GM12878 (cell line): ENCODE data around the gene BCL2L13.

Experiments
- ASH2L ChIP-seq: fragments of 300-600, 200-600 bp; sonication (generic); IDR thresholded peaks from 2 replicates; pipeline ENCODE4 v1.6.1; 2017; ENCODE audit warnings: low read depth, mild to moderate bottlenecking, borderline replicate concordance
- CREB1 ChIP-seq: IDR thresholded peaks from 2 replicates; pipeline ENCODE4 v1.6.1; 2012; ENCODE audit warnings: low read depth, mild to moderate bottlenecking, inconsistent platforms
- FOXM1 ChIP-seq: IDR thresholded peaks from 2 replicates; pipeline ENCODE4 v1.6.1; 2012; ENCODE audit warnings: low read depth, mild to moderate bottlenecking, inconsistent platforms, low read length, moderate library complexity
- JUND ChIP-seq: IDR thresholded peaks from 2 replicates; pipeline ENCODE4 v1.6.1; 2012; ENCODE audit warnings: low read depth, mild to moderate bottlenecking, low read length, improper control_type of control experiment, moderate library complexity
- MXI1 ChIP-seq: fragments of 150-350 bp; IDR thresholded peaks from 2 replicates; pipeline ENCODE4 v1.6.1; 2011; ENCODE audit warnings: low read depth, mild to moderate bottlenecking, inconsistent platforms, low read length, improper control_type of control experiment
- NBN ChIP-seq: fragments of 450-650 bp; IDR thresholded peaks from 2 replicates; pipeline ENCODE4 v1.6.1; 2016
- NR2C2 ChIP-seq: IDR thresholded peaks from 2 replicates; pipeline ENCODE4 v1.6.1; 2011; ENCODE audit warnings: borderline replicate concordance, low read depth; ENCODE audit not compliant: control insufficient read depth, insufficient read length
- POLR2A ChIP-seq: IDR thresholded peaks from 2 replicates; pipeline ENCODE4 v1.6.1; 2011; ENCODE audit warnings: low read depth, mild to moderate bottlenecking, low read length
- TAF1 ChIP-seq: IDR thresholded peaks from 2 replicates; pipeline ENCODE4 v1.6.1; 2011; ENCODE audit warnings: mild to moderate bottlenecking, low read depth, low read length, borderline replicate concordance
- TF ChIP-seq, protein P1 (sequence below), 3 experiments: IDR thresholded peaks in 2 of 3; conservative IDR thresholded peaks in 1 of 3; 2 replicates each; pipeline ENCODE4 v1.5.1; 2011; ENCODE audit warnings: low read depth in 3 of 3, low read length in 3 of 3, mild to moderate bottlenecking in 3 of 3, control low read depth in 2 of 3, moderate library complexity in 2 of 3, inconsistent platforms in 1 of 3, mixed read lengths in 1 of 3; ENCODE audit not compliant: control insufficient read depth in 2 of 3, insufficient read depth in 1 of 3; ENCODE audit errors: extremely low read depth in 1 of 3
- TF ChIP-seq, protein P2 (sequence below): fragments of 450-650 bp; IDR thresholded peaks from 2 replicates; pipeline ENCODE4 v1.6.1; 2016; ENCODE audit warnings: mild to moderate bottlenecking, moderate library complexity, borderline replicate concordance
- TF ChIP-seq, protein P3 (sequence below): IDR thresholded peaks from 2 replicates; pipeline ENCODE4 v1.6.1; 2011; ENCODE audit warnings: low read depth, low read length, improper control_type of control experiment, borderline replicate concordance

DNA sequence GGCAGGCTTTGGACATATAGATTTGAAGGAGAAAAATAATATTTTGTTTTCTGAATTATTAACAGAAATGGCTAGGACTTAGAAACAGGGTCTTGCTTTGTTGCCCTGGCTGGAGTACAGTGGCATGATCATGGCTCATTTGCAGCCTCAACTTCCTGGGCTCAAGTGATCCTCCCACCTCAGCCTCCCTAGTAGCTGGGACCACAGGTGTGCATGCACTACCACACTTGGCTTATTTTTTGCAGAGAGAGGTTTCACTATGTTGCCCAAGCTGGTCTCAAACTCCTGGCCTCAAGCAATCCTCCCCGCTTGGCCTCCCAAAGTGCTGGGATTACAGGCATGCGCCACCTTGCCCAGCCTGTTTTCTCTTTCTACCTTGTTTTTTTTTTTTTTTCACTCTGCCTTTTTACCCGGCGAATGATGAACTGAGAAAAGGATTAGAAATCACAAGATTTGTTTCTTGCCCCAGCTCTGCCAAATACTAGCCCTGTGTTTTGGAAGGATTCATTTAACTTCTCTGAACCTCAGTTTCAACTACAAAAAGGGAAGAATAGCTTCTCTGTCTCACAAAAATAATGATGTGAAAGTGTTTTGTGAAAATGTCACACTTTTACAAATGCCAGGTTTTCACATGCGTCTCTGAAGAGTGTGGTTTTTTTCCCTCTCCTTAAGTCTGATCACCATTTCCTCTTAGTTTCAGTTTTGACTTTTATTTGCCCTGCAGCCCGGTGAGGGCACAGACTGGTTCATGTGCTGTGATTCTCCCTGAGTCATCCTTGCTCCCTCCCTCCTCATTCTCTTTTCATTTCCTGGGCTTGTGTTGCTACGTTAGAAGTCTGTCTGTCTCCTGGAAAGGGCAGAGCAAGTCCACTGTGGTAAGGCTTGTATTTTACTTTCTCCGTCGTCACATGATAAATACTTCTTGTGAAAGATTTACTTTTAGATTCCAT, 67.7 kb downstream of the BCL2L13 start:
- TF ChIP-seq TAF1 (0 out of 2 replicates have a peak, but pooled peaks have one; percentile 10), NR2C2 (no peak), NBN (peak; percentile 78), MXI1 (peak; percentile 39; the same call in 1 of the 2 replicates), ASH2L (no peak), FOXM1 (no peak), CREB1 (0 out of 2 replicates have a peak, but pooled peaks have one; percentile 23), POLR2A (no peak), JUND (no peak)
- TF ChIP-seq, protein P1, sequence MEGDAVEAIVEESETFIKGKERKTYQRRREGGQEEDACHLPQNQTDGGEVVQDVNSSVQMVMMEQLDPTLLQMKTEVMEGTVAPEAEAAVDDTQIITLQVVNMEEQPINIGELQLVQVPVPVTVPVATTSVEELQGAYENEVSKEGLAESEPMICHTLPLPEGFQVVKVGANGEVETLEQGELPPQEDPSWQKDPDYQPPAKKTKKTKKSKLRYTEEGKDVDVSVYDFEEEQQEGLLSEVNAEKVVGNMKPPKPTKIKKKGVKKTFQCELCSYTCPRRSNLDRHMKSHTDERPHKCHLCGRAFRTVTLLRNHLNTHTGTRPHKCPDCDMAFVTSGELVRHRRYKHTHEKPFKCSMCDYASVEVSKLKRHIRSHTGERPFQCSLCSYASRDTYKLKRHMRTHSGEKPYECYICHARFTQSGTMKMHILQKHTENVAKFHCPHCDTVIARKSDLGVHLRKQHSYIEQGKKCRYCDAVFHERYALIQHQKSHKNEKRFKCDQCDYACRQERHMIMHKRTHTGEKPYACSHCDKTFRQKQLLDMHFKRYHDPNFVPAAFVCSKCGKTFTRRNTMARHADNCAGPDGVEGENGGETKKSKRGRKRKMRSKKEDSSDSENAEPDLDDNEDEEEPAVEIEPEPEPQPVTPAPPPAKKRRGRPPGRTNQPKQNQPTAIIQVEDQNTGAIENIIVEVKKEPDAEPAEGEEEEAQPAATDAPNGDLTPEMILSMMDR (IDR thresholded peaks at IDR 0.05 in 2 of 3, conservative IDR thresholded peaks at IDR 0.05 in 1 of 3; ENCODE audit: control insufficient read depth in 2 of 3, extremely low read depth in 1 of 3, insufficient read depth in 1 of 3, low read depth in 3 of 3, low read length in 3 of 3), result no peak
- TF ChIP-seq, protein P2, sequence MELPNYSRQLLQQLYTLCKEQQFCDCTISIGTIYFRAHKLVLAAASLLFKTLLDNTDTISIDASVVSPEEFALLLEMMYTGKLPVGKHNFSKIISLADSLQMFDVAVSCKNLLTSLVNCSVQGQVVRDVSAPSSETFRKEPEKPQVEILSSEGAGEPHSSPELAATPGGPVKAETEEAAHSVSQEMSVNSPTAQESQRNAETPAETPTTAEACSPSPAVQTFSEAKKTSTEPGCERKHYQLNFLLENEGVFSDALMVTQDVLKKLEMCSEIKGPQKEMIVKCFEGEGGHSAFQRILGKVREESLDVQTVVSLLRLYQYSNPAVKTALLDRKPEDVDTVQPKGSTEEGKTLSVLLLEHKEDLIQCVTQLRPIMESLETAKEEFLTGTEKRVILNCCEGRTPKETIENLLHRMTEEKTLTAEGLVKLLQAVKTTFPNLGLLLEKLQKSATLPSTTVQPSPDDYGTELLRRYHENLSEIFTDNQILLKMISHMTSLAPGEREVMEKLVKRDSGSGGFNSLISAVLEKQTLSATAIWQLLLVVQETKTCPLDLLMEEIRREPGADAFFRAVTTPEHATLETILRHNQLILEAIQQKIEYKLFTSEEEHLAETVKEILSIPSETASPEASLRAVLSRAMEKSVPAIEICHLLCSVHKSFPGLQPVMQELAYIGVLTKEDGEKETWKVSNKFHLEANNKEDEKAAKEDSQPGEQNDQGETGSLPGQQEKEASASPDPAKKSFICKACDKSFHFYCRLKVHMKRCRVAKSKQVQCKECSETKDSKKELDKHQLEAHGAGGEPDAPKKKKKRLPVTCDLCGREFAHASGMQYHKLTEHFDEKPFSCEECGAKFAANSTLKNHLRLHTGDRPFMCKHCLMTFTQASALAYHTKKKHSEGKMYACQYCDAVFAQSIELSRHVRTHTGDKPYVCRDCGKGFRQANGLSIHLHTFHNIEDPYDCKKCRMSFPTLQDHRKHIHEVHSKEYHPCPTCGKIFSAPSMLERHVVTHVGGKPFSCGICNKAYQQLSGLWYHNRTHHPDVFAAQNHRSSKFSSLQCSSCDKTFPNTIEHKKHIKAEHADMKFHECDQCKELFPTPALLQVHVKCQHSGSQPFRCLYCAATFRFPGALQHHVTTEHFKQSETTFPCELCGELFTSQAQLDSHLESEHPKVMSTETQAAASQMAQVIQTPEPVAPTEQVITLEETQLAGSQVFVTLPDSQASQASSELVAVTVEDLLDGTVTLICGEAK, result no peak
- TF ChIP-seq, protein P3, sequence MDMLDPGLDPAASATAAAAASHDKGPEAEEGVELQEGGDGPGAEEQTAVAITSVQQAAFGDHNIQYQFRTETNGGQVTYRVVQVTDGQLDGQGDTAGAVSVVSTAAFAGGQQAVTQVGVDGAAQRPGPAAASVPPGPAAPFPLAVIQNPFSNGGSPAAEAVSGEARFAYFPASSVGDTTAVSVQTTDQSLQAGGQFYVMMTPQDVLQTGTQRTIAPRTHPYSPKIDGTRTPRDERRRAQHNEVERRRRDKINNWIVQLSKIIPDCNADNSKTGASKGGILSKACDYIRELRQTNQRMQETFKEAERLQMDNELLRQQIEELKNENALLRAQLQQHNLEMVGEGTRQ, result no peak
